GM19397 (cell line): Measurements from ENCODE around the gene LRRC14B.
"Not testable (repeated sequence)": the region's sequence is repeated elsewhere in the genome, so short reads cannot be mapped to it uniquely, and the experiment has no call there.

Experiments used
- ATAC-seq: cut with Tn5 transposase; IDR thresholded peaks from one replicate; pipeline ENCODE4 v1.9.1; 2021; ENCODE audit warnings: mild to moderate bottlenecking, moderate library complexity; ENCODE audit not compliant: unreplicated experiment

The LRRC14B gene

DNA sequence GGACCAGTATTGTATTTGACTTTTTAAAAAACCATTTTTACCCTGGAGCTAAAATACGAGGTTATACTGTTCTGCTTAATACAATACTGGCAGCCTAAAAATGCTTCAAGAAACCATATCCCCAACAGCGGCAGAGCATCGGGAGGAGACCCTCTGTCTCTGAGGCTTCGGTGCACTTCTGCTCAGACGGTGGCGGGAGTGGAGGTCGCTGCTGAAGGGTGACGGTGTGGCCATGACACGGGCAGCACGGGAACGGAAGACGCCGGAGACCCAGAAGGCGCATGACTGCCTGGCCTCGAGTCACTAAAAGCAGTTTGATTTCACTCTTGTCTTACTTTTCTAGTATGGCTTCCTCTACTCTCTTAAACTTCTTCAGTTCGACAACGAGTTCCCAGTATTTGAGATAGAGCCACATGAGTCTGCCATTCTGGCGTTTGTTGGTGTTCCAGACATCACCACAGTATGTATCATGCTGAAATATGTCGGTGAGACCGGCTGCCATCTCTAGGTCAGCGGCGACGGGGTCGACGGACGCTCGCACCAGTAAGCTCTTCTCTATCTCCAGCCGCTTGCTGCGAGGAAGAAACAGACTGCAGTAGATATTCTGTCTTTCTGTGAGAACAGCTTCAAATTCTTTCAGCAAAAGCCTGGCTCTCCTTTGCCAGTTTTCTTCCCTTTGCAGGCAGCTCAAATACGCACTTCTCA, 13.8 kb downstream of the LRRC14B start:
- no peak for ATAC-seq

DNA sequence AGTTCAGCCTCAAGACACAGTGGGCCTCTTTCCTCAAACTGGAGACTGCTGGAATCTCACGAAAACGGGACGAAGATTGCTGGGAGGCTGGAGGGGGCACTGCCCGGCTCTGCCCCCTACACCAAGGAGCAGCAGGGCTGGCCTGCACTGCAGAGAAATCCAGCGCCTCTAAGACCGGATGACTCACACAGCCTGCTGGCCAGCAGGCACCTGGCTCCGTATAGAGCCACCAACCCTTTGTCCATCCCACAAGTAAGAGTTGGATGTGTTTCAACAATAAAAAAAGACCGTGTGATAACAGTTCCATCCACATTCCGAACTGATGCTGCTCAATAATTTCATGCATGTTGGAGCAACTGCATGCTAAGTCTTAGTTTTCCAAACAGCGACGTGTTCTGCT, 15.1 kb downstream of the LRRC14B start:
- no peak for ATAC-seq

GRCh38 chr5:206927-207536, 15.7 kb downstream of the LRRC14B start:
- ATAC-seq, result no peak

GRCh38 chr5:207599-207998, 16.3 kb downstream of the LRRC14B start:
- ATAC-seq, result no peak

DNA sequence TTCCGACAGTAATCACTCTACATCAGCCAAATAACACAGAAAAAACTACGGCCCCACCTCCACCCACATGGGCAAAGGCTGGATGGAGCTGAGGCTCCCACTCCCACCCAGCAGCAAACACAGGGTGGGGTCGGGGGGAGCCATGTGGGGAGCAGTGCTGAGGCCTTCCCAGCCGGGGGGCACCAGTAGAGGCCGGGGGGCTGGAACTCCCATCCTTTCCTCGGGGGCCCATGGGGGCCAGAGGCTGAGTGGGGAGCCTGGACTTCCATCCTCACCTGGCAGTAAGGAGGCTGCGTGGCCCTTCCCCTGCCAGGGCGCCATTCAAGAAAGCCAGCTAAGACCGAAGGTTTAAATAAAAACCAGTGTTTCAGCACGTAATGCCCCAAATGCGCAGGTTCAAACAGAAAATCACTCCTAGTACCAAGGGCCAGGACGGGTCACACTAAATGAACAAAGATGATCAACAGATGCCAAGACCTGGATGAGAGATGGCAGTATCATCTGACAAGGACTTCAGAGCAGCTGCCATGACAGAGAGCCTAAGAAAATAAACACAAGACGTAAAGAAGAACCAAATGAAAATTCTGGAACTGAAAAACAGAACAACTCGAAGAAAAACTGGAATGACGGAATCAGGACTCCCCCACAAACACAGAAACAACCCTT, 17.3 kb downstream of the LRRC14B start:
- ATAC-seq, result no peak

DNA sequence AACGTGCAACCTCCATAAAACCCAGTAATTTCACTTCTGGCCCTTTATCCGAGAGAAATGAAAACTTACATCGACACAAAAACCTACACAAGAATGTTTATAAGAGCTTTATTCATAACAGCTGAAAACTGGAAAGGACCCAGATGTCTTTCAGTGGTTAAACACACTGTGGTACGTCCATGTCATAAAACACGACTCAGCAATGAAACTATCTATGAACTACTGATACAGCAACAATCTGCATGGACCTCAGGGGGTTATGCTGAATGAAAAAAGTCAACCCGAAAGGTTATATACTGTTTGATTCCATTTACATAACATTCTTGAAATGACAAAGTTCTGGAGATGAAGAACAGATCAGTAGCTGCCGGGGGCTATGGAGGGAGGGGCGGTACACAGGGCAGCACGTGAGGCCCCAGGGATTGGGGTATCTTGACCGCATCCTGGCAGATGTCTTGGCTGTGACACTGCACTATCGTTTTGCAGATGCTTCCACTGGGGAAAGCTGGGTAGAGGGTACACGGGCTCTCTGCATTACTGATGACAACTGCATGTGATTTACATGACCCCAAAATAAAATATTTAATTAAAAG, 22.6 kb downstream of the LRRC14B start:
- ATAC-seq, result no peak

DNA sequence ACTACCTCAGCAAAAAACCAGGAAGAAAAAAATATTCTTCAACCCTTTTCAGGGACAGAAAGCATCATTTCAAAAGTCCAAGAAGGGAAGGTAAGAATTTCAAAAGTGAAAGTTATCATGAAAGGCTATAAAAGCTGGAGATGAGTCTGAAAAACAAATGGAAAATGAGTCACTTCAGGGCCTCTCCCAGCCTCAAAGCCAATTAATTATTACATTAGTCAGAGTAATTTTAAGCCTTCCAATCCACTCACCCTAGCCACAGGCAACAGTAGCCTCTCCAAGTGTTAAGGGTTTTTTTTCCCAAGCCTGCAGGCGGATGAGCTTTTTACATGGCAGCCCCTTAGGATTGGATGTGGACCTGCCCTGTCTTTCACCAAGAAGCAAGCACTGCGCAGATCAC, 24.0 kb downstream of the LRRC14B start:
- not testable (repeated sequence) for ATAC-seq

DNA sequence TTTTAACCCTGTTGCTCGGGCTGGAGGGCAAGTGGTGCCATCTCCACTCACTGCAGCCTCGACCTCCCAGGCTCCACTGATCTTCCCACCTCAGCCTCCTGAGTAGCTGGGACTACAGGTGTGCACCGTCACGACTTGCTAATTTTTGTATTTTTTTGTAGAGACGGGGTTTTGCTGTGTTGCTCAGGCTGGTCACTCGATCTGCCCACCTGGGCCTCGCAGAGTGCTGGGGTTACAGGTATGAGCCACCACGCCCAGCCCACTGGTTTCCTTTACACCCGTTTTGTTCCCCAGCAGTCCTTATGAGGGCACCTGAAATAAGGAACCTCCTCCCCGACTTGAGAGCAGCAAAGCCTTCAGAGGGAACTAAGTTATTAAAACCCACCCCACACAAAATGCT, 24.8 kb downstream of the LRRC14B start:
- not testable (repeated sequence) for ATAC-seq

- peak; percentile 81 for ATAC-seq
Measured at GRCh38 chr5:217494-218456, 26.5 kb downstream of the LRRC14B start, which contains the start of the genes CCDC127 and SDHA. Gene CCDC127, minus strand, starts transcription at chr5:218153. Its CDS starts 1,304 bp downstream, at chr5:216849. Gene SDHA, plus strand, starts transcription at chr5:218320. Its CDS starts 36 bp downstream, at chr5:218356.

- ATAC-seq, result peak; percentile 31
Measured at GRCh38 chr5:218457-219291, 27.4 kb downstream of the LRRC14B start.

DNA sequence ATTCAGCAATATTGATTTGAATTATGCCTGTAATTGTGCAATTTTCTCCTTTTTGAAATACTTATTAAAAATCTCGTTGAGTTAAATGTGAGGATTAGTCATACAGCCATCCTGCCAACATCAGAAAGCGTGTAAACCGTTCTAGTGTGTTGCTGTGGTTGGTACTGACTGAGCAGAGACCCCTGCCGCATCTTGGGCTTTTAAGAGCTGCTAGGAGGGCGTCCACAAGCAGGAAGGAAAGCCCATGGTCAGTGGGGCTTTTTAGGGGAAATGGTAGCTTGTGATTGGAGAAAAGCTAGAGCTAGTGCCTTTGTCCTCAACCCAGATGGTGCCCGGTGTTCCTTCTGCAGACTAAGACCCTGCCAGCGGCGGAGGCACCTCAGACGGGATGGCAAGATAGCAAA, 28.2 kb downstream of the LRRC14B start:
- ATAC-seq, result no peak

- ATAC-seq, result no peak
Measured at GRCh38 chr5:219991-220390, 28.7 kb downstream of the LRRC14B start.

GRCh38 chr5:222951-223715, 31.8 kb downstream of the LRRC14B start:
- not testable (repeated sequence) for ATAC-seq

GRCh38 chr5:223791-224190, 32.5 kb downstream of the LRRC14B start:
- ATAC-seq, result no peak

DNA sequence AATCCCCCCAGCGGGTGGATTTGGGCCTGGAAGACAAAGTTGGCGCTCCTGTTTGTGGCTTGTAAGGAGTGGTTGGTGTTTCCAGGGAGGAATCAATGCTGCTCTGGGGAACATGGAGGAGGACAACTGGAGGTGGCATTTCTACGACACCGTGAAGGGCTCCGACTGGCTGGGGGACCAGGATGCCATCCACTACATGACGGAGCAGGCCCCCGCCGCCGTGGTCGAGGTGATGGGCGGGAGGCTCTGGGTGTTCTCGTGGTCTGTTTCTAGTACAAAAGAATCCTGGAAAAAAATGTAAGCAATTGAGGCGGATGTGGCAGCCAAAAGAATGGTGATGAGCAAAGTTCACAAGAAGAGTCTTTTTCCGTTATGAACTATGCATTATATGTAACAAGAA, 34.0 kb downstream of the LRRC14B start:
- ATAC-seq, result no peak

DNA sequence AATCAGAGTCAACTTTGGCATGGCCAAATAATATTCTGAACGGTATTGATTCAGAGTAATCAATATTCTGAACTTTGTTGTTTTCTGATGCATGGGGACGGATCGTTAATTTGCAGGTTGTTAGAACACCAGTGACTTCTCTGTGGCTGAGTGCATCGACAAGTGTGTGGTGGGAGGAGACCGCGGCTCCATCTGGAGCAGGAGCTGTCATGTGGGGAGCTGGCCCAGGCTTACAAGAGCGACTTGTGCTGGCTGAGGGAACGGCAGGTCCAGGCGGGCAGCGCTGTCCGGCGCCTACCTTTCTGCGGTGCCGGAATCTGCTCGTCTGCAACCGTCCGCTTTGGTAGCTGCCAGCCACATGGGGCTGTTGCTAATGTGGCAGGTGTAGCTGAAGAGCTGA, 36.1 kb downstream of the LRRC14B start:
- ATAC-seq, result not testable (repeated sequence)

GRCh38 chr5:228886-229285, 37.6 kb downstream of the LRRC14B start:
- ATAC-seq, result no peak

- no peak for ATAC-seq
Measured at GRCh38 chr5:230711-231110, 39.4 kb downstream of the LRRC14B start.

DNA sequence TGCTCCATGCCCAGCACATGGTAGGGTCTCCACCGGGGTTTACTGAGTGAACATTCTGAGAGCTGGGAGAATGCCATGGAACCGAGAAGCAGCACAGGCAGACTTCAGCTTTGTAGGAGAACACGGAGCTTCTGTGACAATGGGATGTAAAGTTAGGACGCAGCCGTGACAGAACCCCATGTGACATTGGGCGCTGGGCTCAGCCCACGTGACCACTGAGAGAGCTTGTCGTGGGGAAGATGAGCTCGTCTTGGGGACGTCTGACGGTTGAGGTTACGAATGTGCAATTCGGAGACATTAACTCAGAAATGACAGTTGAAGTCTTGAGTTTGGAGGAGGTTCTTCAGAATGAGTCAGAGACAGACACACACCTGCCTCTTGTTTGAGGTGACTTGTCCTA, 40.4 kb downstream of the LRRC14B start:
- no peak for ATAC-seq
